Central memory CD8-positive, alpha-beta T cell (primary cell): Measurements from ENCODE around the gene TNS2.

Experiments
- ATAC-seq: fragments of 150-1000 bp; cut with Tn5 transposase; replicated peaks from 2 replicates; pipeline ENCODE4 v1.10.0; 2022; ENCODE audit warnings: mild to moderate bottlenecking, moderate FRiP score, moderate number of reproducible peaks; ENCODE audit not compliant: poor library complexity, severe bottlenecking; ENCODE audit errors: extremely low read depth
- DNase-seq, 2 donors: peaks; one replicate each; pipeline ENCODE4 v3.0.0; 2021; ENCODE audit warnings: low spot score in 2 of 2
- H3K27ac Mint-ChIP-seq: one replicate; pipeline ENCODE4 v1.8.0; 2022; ENCODE audit warnings: low read depth, mild to moderate bottlenecking, moderate library complexity, mixed read lengths
- H3K27me3 Mint-ChIP-seq: one replicate; pipeline ENCODE4 v1.8.0; 2022; ENCODE audit warnings: mixed read lengths
- H3K36me3 Mint-ChIP-seq: one replicate; pipeline ENCODE4 v1.8.0; 2022; ENCODE audit warnings: mild to moderate bottlenecking, moderate library complexity, mixed read lengths; ENCODE audit not compliant: insufficient read depth
- H3K4me1 Mint-ChIP-seq: one replicate; pipeline ENCODE4 v1.8.0; 2022; ENCODE audit warnings: mixed read lengths
- H3K4me3 Mint-ChIP-seq: one replicate; pipeline ENCODE4 v1.8.0; 2022; ENCODE audit warnings: mild to moderate bottlenecking, moderate library complexity, mixed read lengths
- H3K9me3 Mint-ChIP-seq: one replicate; pipeline ENCODE4 v1.8.0; 2022; ENCODE audit warnings: mixed read lengths

TNS2 gene

DNA sequence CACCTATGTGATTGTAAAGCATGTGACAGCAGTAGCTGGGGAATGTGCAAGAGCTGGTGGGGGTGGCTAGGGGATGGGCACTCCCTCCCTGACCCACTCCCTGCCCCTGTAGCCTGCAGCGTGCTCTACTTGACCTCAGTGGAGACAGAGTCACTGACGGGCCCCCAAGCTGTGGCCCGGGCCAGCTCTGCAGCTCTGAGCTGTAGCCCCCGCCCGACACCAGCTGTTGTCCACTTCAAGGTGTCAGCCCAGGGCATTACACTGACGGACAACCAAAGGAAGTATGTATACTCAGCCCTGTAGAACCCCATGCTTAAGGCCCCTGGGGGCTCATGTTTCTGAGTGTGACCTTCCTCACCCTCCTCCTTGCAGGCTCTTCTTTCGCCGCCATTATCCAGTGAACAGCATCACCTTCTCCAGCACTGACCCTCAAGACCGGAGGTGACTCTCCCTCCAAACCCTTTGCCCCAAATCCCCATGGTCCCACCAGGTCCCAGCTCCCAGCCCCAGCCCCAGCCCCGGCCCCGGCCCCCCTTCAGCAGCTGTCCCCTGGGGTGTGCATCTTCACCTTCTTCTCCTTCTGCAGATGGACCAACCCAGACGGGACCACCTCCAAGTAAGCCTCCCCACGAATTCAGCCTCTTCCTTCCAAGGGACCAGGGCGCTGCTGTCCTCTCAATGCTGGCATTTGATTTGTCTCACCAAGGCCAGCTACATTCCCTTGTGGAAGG lies 13.3 kb downstream of the TNS2 start:
- ATAC-seq (no peak), DNase-seq (no peak)
- no peaks in the 10 kb centered on the region for H3K9me3 Mint-ChIP-seq
- H3K27me3 Mint-ChIP-seq = no peaks in the 10 kb centered on the region
- H3K4me3 Mint-ChIP-seq = no peak overlapping the region
- H3K4me1 Mint-ChIP-seq = peaks cover 17% of the 10 kb centered on the region
- no peak overlapping the region for H3K27ac Mint-ChIP-seq
- H3K36me3 Mint-ChIP-seq = peaks cover 16% of the 10 kb centered on the region

DNA sequence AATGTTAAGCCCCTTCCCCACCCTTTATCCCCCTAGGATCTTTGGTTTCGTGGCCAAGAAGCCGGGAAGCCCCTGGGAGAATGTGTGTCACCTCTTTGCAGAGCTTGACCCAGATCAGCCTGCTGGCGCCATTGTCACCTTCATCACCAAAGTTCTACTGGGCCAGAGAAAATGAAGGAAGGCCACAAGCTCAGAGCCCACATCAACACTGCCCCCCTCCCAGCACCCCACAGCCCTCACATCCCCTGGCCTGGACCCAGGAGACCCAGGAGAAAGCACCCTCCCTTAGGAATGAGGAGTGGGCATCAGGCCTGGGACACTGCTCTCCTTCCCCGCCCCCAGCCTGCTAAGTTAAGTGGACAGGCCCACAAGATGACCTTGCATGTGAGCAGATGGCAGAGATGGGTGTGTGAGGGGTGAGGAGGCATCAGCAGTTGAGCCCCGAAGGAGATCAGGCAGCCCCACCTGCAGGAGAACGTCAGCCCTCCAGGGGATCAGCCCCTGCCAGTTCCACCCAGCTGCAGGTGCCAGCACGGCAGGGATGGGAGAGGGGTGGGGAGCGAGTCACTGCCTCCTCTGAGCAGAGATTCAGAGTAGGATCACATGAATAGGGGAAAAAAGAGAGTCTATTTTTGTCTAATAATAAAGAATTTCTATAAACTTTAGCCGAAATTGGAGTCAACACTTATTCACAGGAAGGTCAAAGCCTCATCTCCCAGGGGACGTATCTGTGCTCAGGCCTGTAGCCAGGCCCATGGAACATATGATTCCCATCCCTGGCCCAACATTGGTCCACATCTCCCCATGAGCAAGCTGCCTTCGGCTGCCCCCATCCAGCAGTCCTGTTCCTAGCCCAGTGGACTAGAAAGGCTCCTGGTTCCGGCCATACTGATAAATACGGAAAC lies 14.1 kb downstream of the TNS2 start:
- DNase-seq = no peak
- H3K27ac Mint-ChIP-seq = no peak overlapping the region

DNA sequence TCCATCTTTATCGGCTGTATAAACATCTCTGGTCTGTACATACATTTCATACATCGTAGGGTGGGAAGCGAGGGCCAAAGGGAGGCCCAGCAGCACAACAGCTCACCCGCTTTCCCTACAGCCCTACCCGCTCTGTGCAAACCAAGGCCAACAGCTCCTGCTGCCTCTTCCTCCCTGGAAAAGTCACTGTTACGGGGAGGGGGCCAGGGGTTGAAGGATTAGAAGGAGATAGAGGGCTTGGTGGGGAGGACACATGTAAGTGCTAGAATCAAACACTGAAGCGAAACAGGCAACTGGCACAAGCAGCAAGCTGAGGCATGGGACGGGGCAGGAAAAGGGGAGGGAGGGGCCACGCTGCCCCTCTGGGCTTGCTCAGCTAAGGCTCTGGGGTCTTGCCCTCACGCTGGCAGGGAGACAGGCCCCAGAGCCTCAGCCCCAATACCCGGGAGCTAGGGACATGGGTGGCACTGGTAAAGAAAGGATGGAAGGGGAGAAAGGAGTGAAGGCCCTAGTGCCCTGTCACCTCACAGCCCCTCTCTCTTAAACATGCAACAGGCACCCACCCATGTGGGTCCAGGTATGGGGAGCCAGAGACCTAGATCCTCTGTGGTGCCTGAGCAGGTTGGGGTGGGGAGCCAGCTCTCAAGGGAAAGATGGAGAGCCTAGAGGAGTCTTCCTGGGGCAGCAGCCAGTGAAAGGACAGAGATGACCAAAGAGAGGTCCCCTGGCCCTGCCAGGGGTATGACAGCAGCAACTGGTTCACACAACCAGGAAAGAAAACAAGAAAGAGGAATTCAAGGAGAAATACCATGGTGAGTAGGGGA lies 15.0 kb downstream of the TNS2 start:
- DNase-seq = no peak
- no peak overlapping the region for H3K4me3 Mint-ChIP-seq
- no peaks in the 10 kb centered on the region for H3K9me3 Mint-ChIP-seq
- no peak for ATAC-seq
- no peaks in the 10 kb centered on the region for H3K27me3 Mint-ChIP-seq
- peak overlapping the region; percentile 50 for H3K27ac Mint-ChIP-seq
- H3K36me3 Mint-ChIP-seq = peaks cover 20% of the 10 kb centered on the region
- peaks cover 17% of the 10 kb centered on the region for H3K4me1 Mint-ChIP-seq

More for the DNA sequence above, 14.1 kb downstream of the TNS2 start:
- Mint-ChIP-seq H3K4me1 (peaks cover 17% of the 10 kb centered on the region), H3K27me3 (no peaks in the 10 kb centered on the region), H3K36me3 (peaks cover 19% of the 10 kb centered on the region), H3K4me3 (no peak overlapping the region), H3K9me3 (no peaks in the 10 kb centered on the region)
- no peak for ATAC-seq

DNA sequence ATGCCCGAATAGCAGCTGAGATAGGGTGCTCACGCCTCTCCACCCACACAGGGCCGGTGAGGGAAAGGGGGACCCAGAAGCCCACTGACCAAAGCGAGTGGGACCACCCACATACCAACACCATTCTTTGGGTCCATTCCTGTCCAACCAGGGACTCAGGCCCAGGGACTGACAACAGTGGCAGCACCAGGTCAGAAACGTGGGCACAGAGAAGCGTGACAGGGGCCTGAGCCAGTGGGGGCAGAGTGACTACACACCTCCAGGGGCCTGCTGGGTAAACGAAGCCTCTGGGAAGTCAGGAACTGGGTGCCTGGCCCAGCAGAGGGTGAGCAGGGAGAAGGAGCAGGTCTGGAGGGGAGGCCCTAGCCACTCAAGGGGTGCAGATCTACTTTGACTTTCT lies 15.6 kb downstream of the TNS2 start:
- no peaks in the 10 kb centered on the region for H3K27me3 Mint-ChIP-seq
- H3K36me3 Mint-ChIP-seq = peaks cover 23% of the 10 kb centered on the region
- peaks cover 17% of the 10 kb centered on the region for H3K4me1 Mint-ChIP-seq
- no peak for ATAC-seq
- peak overlapping the region; percentile 50 for H3K27ac Mint-ChIP-seq
- no peaks in the 10 kb centered on the region for H3K9me3 Mint-ChIP-seq
- H3K4me3 Mint-ChIP-seq = no peak overlapping the region
- no peak for DNase-seq

DNA sequence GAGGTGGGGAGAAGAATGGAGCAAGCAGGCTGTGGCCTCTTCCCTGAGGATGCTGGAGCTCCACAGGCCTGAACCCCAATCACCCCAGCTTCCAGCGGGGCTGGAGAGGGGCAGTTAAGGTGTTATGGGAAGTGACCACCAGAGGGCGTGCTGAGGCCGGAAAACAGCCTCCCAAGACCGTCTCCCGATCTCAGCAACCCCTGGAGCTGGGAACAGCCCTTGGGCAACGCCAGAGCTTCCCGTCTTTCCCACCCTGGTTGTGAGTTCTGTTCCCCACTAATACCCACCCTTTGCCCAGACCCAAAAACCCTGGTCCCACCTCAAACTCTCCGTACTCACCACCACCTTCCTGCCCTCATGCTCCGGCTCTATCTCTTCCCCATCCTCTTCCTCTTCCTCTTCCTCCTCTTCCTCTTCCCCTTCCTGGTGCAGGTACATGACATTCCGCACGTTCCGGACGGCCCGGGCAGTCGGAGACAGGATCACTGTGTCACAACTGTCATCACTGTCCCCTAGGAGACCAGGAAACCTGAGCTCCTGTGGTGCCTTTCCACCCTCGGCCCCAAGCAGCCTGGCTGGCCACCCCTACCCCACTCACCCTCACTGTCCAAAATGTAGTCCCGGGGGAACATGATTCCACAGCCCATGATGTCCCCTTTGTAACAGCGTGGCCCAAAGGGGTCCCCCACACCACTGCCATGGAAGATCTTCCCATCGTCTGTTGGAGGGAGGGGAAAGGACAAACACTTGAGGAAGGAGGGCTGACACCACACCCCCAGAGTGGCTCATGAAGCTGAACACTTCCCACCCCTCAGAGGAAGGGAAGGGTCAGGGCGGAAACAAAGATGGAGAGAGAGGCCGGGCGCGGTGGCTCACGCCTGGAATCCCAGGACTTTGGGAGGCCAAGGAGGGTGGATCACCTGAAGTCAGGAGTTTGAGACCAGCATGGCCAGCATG lies 16.4 kb downstream of the TNS2 start:
- ATAC-seq (peak; percentile 49), DNase-seq (peak in 1 of 2 donors; percentile 67)
- Mint-ChIP-seq H3K4me1 (peaks cover 21% of the 10 kb centered on the region), H3K27ac (peak overlapping the region; percentile 70), H3K4me3 (no peak overlapping the region), H3K9me3 (no peaks in the 10 kb centered on the region), H3K27me3 (no peaks in the 10 kb centered on the region), H3K36me3 (peaks cover 31% of the 10 kb centered on the region)

DNA sequence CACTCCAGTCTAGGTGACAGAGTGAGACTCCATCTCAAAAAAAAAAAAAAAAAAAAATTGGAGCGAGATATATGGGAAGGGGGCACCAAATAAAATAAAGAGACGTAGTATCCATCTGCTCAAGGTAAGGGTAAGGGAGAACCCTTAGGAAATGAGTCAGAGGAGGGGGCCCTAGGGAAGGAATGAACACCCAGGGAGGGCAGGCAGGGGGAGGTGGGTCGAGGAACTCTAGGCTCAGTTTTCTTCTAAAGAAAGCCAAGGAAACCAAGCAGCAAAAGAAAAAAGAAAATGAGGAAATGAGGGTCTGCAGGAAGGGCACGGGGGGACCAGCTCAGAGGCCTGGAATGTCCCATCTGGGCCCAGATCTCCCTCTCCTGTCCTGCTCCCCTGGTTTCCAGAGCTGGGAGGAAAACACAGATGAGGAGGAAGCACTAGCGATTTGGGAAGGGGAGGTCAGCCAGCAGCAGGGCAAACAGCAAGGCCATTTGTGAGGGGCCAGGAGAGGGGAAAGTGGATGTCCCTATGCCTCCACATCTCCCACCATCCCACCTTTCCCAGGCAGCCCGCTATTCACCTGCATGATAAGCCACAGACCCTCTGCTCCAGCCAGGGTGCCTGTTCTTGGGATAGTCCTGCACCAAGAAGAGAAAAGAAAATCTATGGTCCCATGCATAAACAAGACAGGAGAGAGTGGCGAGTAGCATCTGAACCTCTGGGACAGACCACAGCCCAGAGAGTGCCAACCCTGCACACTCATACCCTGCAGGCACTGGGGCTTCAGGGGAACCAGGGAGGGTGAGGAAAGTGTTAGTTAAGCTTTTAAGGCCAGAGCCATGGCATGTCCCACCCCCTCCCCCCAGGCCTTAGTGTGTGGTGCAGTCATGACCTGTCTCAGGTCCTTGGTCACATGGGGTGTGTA lies 17.5 kb downstream of the TNS2 start:
- no peak for ATAC-seq
- no peak overlapping the region for H3K4me3 Mint-ChIP-seq
- H3K27me3 Mint-ChIP-seq = no peaks in the 10 kb centered on the region

DNA sequence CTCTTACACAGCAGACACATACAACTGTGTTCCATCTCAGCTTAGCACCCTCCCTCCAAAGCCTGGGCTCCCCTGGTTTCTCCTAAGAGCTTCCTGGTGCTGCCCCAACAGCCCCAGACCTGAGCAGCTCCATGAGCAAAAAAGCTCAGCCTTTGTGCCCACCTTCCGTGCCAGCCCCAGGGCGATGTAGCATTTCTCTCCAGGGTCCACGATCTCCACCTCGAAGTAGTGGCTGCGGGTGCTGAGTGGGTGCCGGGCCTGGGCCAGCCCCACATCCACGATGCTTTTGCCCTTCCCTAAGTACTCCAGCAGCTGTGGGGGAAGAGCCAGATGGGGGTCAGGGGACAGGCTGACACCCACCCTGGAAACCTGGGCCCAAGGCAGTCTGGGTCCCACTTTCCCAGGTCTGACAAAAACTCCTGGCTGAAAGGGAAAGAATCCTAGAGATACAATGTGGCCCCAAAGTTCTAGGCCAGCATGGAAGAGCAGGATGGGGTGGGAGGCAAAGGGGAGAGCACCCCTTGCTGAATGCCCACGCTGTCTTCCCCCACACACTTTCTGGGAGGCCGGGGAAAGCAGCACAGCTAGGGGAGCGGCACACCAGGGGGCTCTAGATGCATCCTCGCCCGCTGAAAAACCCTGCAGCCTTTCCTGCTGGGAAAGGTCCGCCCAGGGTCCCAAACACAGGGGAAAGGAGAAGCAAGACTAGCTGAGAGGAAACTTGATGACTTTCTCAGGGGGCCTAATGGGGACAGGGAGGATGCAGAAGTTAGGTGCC lies 18.3 kb downstream of the TNS2 start:
- Mint-ChIP-seq H3K4me3 (no peak overlapping the region), H3K27me3 (no peaks in the 10 kb centered on the region), H3K9me3 (no peaks in the 10 kb centered on the region), H3K4me1 (peaks cover 32% of the 10 kb centered on the region), H3K36me3 (peaks cover 40% of the 10 kb centered on the region), H3K27ac (peak overlapping the region; percentile 57)
- ATAC-seq (no peak), DNase-seq (no peak)

More for the DNA sequence above, 17.5 kb downstream of the TNS2 start:
- H3K9me3 Mint-ChIP-seq = no peaks in the 10 kb centered on the region
- no peak for DNase-seq
- H3K36me3 Mint-ChIP-seq = peaks cover 38% of the 10 kb centered on the region
- peak overlapping the region; percentile 70 for H3K27ac Mint-ChIP-seq
- peaks cover 27% of the 10 kb centered on the region for H3K4me1 Mint-ChIP-seq

DNA sequence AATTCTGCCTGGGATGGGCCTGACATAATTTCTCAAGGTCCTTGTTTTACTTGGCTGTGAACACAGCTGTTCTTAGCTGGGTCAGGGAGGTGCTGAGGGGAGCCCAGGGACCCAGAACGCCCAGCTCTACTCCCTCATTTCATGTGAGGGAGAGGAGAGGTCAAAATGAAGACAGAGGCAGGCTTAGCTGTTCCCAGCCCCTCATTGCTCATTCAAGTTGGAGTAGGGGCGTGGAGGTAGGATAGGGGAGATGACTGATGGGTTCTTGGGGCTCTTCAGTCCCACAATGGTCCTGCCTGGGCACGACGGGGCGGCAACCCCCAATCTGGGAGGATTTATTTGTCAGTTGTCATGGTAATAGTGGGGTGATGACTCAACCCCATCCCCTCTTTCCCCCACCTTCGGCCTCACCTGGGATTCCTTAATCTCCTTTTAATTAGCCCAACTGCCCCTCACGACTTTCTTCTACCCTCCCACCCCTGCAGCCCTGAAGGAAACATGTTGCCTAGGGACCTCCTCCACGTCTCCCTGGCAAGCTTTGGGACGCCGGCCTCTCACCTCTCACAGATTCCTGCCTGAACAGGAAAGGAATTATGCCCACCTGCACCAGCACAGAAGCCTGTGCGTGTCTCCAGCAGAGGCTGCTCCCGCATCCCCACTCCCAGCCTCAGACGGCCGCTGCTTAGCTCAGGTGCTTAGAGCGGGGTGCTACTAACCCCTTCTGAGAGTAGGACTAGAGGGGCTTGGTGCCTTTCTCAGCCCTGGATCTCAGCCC lies 19.1 kb downstream of the TNS2 start:
- peaks cover 42% of the 10 kb centered on the region for H3K36me3 Mint-ChIP-seq
- H3K9me3 Mint-ChIP-seq = no peaks in the 10 kb centered on the region
- H3K27ac Mint-ChIP-seq = peak overlapping the region; percentile 57
- ATAC-seq (no peak), DNase-seq (no peak)
- H3K4me3 Mint-ChIP-seq = no peak overlapping the region
- H3K27me3 Mint-ChIP-seq = no peaks in the 10 kb centered on the region
- peaks cover 35% of the 10 kb centered on the region for H3K4me1 Mint-ChIP-seq

DNA sequence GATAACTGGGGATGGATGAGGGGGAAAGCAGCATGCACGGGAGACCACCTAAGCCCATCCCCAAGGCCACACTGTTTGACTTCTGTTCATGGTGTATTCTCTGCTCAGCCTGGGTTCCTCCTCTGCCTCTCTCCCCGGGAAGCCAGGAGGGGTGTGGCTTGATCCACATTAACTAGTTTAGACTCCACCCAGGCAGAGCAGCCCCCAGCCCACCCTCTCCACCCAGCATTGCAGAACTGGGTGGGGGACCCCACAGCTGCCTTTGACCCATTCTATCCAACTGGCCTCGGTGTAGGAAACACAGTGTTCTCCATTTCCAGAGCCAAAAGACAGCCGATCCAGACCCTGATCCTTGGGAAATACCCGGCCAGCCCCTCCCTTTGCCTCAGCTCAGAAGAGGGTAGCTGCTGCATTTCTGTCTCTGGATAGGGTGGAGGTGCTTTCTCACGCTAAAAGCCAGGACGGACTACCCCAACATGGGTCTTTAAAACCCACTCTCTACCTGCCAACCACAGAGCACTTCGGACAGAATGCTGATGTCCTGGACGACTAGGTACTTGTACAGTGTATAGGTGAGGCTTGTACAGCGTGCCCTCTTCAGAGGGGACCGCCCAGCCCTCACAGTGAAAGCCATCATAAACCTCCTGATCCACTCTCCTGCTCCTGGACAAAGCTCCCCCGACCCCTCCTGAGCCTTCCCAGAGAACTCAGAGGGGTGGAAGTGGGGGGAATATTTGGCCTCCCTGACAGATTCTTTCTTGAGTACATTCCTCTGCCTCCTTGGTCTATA lies 20.0 kb downstream of the TNS2 start:
- peaks cover 42% of the 10 kb centered on the region for H3K4me1 Mint-ChIP-seq
- ATAC-seq = no peak
- no peaks in the 10 kb centered on the region for H3K27me3 Mint-ChIP-seq
- H3K27ac Mint-ChIP-seq = peak overlapping the region; percentile 41
- H3K9me3 Mint-ChIP-seq = no peaks in the 10 kb centered on the region
- no peak overlapping the region for H3K4me3 Mint-ChIP-seq
- peaks cover 44% of the 10 kb centered on the region for H3K36me3 Mint-ChIP-seq
- DNase-seq = no peak
